ENCODE measurements around the gene ZBTB43.

The ZBTB43 gene

GRCh38 chr9:126860757-126861466 is 56.1 kb downstream of the ZBTB43 start:
- DNase-seq: no peak

DNA sequence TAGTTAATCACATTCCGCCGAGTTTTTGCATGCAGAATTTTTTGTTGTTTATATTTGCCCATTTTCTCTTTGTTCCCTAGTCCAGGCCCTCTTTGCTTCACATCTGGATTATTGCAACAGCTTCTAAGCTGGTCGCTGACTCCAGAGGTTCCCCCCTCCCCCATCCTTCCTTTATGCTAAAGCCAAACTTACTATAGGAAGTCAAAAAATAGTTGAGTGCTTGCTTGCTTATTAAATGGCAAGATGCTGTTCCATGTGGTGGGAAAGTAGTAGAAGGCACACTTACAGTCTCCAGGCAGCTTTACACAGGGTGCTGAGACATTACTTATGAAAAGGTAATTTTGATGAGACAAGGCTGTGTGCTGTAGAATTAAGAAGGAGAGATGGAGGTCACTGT is 56.9 kb downstream of the ZBTB43 start:
- no peak for DNase-seq

DNA sequence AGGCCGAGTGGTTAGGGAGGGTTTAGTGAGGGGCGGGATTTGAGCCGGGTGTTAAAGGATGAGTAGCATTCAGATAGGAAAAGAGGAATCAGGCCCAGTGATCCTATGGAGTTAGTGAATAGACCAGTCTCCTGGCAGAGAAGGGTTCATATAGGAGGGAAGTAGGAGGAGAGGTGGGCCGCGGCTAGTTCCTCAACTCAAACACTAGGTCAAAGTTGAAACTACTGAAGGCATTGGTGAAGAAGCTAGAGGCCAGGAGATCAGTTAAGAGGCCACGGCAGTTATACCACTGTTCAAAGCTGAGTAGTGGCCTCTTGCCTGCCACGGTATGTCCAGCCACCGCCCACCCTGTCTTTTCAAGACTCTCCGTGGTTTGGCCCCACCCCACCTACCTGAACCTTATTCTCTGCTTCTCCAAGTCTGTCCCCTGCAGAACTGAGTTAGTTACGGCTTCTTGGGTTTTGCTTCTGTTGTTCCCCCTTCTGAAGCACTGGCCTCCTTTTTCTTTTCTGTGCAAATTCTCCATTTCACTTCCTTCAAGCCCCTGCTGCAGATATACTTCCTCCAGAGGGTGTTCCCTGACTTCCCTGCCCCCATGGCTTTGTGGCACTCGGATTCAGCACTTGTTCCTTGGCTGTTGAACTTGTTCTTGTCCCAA is 57.4 kb downstream of the ZBTB43 start:
- no peak for DNase-seq

GRCh38 chr9:126864771-126865170 is 59.9 kb downstream of the ZBTB43 start:
- no peak for DNase-seq

- DNase-seq: no peak
These were observed 64.5 kb downstream of the ZBTB43 start for GRCh38 chr9:126869368-126869767.

- DNase-seq: no peak
These were observed 67.7 kb downstream of the ZBTB43 start for GRCh38 chr9:126872516-126872915.

GRCh38 chr9:126874546-126875314 is 69.9 kb downstream of the ZBTB43 start:
- DNase-seq: no peak

GRCh38 chr9:126875756-126876510 is 71.1 kb downstream of the ZBTB43 start:
- no peak for DNase-seq

GRCh38 chr9:126876531-126876930 is 71.7 kb downstream of the ZBTB43 start:
- DNase-seq: no peak

- no peak for DNase-seq
These were observed 72.6 kb downstream of the ZBTB43 start for GRCh38 chr9:126877418-126877817.

GRCh38 chr9:126879288-126879687 is 74.4 kb downstream of the ZBTB43 start:
- DNase-seq: no peak

DNA sequence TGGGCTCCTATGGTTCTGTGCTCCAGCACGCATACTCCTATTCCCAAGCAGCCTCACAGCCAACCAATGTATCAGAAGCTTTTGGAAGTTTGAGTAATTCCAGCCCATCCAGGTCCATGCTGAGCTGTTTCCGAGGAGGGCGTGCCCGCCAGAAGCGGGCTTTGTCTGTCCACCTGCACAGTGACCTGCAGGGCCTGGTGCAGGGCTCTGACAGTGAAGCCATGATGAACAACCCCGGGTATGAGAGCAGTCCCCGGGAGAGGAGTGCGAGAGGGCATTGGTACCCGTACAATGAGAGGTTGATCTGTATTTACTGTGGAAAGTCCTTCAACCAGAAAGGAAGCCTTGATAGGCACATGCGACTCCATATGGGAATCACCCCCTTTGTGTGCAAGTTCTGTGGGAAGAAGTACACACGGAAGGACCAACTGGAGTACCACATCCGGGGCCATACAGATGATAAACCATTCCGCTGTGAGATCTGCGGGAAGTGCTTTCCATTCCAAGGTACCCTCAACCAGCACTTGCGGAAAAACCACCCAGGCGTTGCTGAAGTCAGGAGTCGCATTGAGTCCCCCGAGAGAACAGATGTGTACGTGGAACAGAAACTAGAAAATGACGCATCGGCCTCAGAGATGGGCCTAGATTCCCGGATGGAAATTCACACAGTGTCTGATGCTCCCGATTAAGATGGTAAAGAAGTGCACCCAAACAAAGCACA is 75.5 kb downstream of the ZBTB43 start:
- no peak for DNase-seq

DNA sequence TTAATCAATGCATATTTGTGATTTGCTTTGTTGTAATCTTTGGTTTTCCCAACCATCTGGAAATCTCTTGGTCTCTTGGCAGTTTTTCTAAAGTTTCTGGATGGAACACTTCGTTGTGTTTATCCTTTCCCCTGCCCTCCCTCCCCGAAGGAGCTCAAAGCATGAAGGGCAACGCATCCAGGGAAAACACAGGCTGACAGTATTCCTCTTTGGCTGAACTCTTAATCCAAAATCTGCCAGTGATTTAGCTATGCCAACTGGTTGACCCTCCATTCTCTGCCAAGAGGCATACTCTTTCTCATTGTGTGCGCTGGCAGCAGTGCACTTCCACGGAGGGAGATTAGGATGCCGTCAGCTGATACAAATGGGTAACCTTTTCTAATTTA is 76.1 kb downstream of the ZBTB43 start:
- DNase-seq: no peak

- no peak for DNase-seq
These were observed 77.9 kb downstream of the ZBTB43 start for GRCh38 chr9:126882746-126883145.

DNA sequence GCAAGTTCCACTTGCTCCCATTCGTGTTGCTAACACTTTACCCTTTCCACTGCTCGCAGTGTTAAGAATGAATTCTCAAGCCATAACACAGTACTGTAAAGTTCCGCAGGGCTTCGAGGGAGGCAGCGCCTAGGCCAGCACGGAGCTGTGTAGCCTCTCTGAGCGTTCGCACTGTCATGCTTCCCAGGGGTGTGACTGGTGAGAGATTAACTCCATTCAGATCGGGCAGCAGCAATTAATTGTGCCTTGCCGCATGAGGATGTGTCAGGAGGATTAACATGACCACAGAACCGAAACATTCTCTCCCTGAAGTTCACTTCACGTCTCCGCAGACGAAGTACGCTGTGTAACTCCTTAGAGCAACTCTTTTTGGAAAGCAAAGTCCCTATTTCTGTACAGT is 78.8 kb downstream of the ZBTB43 start:
- no peak for DNase-seq

GRCh38 chr9:126885131-126885641 is 80.3 kb downstream of the ZBTB43 start:
- no peak for DNase-seq

- no peak for DNase-seq
These were observed 81.4 kb downstream of the ZBTB43 start for GRCh38 chr9:126886034-126886822.

- DNase-seq: no peak
These were observed 82.1 kb downstream of the ZBTB43 start for GRCh38 chr9:126886897-126887296.

All from NCI-H1694 (cell line).